Activated naive CD8-positive, alpha-beta T cell treated with anti-CD3 and anti-CD28 coated beads for 36 hours (primary cell): ENCODE data around the gene PLEKHA6. TPM values are rescaled to one million over a fixed set of nuclear protein-coding genes. Genes with fewer than 3 reads are reported as not detected.
"Not testable (repeated sequence)": the region's sequence is repeated elsewhere in the genome, so short reads cannot be mapped to it uniquely, and the experiment has no call there.

ENCODE experiments used
- DNase-seq: peaks from one replicate; pipeline ENCODE4 v3.0.0; 2021
- H3K27ac Mint-ChIP-seq: one replicate; pipeline ENCODE4 v1.8.0; 2022; ENCODE audit warnings: mild to moderate bottlenecking, moderate library complexity, mixed read lengths
- H3K27me3 Mint-ChIP-seq: one replicate; pipeline ENCODE4 v1.8.0; 2022; ENCODE audit warnings: mild to moderate bottlenecking, mixed read lengths
- H3K36me3 Mint-ChIP-seq: one replicate; pipeline ENCODE4 v1.8.0; 2021; ENCODE audit warnings: mild to moderate bottlenecking, mixed read lengths
- H3K4me1 Mint-ChIP-seq: one replicate; pipeline ENCODE4 v1.8.0; 2021; ENCODE audit warnings: mixed read lengths
- H3K4me3 Mint-ChIP-seq: one replicate; pipeline ENCODE4 v1.8.0; 2022; ENCODE audit warnings: mild to moderate bottlenecking, moderate library complexity, mixed read lengths
- H3K9me3 Mint-ChIP-seq: one replicate; pipeline ENCODE4 v1.8.0; 2022; ENCODE audit warnings: mixed read lengths
- total RNA-seq, 2 experiments: library from RNA; stranded (reverse); gene quantifications; one replicate each; pipeline ENCODE4 v1.2.3, GENCODE V29; 2021

The PLEKHA6 gene
- total RNA-seq, 2 experiments from 2014 or later, result 0.74 to 1.5 TPM

DNA sequence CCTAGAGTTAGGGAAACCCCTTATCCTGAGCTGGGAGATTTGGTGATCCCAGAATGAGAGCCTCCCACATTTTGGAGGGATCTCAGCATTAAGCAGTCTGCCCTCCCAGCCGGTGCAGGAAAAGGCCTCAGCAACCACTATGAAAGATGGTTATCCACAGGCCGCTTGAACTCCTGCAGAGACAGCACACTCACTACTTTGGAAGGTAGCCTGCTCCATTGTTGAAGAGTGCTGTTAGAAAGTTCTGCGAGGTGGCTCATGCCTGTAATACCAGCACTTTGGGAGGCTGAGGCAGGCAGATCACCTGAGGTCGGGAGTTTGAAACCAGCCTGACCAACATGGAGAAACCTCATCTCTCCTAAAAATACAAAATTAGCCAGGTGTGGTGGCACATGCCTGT, 48.8 kb downstream of the PLEKHA6 start:
- H3K4me3 Mint-ChIP-seq, DNase-seq, H3K27me3 Mint-ChIP-seq, H3K4me1 Mint-ChIP-seq, H3K9me3 Mint-ChIP-seq, H3K36me3 Mint-ChIP-seq, H3K27ac Mint-ChIP-seq: not testable (repeated sequence)

DNA sequence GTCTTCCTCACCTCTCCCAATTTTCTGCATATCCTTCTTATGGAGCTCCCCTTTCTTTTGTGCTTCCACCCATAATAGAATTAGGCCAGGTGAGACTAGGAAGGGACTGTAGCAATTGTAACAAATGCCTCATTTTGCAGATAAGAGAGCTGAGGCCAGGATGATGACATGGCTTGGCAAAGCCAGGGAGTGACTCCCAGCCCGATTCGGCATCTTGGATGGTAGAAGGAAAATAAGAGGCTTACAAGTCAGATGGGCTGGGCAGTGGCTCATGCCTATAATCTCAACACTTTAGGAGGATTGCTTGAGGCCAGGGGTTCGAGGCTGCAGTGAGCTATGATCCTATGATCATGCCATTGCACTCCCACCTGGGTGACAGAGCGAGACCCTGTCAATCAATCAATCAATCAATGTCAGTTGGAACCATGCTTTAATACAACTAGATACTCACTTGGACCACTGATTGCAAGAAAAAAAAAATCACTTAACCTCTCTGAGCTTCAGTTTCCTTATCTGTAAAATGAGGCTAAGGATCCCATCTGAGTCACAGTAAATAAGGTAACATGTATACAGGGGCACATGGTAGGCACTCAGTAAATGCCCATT, 51.6 kb downstream of the PLEKHA6 start:
- Mint-ChIP-seq H3K27me3 (peaks cover 11% of the 10 kb centered on the region), H3K9me3 (no peaks in the 10 kb centered on the region), H3K36me3 (no peaks in the 10 kb centered on the region), H3K4me1 (no peaks in the 10 kb centered on the region), H3K4me3 (no peak overlapping the region), H3K27ac (no peak overlapping the region)
- DNase-seq, result no peak

DNA sequence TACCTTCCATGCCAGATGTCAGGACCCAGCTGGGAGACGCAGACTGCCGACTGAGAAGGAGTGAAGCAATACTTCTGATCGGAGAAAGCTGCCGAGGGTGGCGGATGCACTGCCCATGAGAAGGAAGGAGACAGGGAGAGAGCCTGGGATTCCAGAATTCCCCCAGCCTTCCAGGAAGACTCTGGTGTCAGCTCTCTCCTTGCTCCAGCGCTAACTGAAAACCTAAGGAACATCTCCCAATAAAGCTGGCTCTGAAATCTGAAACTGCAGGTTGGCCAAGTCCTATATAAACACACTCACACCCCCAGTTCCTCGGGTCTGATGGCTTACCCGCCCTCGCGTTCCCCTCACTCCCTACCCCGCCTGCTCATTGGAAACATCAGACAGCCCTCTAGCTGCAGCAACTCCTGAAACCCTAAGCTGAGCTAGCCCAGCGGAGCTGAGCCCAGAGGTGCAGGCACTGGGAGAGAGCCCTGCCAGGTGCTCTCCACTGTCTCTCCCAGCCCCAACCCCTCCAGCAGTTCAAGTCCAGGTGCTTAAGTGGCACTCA, 52.3 kb downstream of the PLEKHA6 start:
- Mint-ChIP-seq H3K9me3 (no peaks in the 10 kb centered on the region), H3K4me3 (no peak overlapping the region), H3K27ac (no peak overlapping the region), H3K27me3 (peaks cover 11% of the 10 kb centered on the region), H3K36me3 (no peaks in the 10 kb centered on the region), H3K4me1 (no peaks in the 10 kb centered on the region)
- no peak for DNase-seq

DNA sequence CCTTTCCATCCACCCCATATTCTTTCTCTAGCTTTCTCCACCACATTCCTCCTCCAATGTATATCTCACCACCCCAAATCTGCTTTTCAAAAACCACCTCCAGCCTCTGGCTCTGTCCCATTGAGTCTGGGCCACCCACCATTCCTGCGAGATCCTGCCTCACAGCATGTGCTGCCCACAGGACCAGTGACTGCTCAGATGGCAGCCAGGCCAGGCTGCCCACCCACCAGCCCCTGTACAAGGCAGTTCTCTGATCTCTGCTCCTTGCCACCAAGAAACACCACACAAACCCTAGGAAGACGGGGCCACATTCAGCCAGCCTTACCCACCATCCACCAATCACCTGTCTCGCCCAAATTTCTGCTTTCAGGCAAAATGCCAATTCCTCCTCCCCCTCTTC, 53.7 kb downstream of the PLEKHA6 start:
- no peak for DNase-seq
- no peaks in the 10 kb centered on the region for H3K4me1 Mint-ChIP-seq
- H3K9me3 Mint-ChIP-seq, result no peaks in the 10 kb centered on the region
- H3K36me3 Mint-ChIP-seq, result no peaks in the 10 kb centered on the region
- H3K4me3 Mint-ChIP-seq, result no peak overlapping the region
- no peak overlapping the region for H3K27ac Mint-ChIP-seq
- H3K27me3 Mint-ChIP-seq, result peaks cover 11% of the 10 kb centered on the region

DNA sequence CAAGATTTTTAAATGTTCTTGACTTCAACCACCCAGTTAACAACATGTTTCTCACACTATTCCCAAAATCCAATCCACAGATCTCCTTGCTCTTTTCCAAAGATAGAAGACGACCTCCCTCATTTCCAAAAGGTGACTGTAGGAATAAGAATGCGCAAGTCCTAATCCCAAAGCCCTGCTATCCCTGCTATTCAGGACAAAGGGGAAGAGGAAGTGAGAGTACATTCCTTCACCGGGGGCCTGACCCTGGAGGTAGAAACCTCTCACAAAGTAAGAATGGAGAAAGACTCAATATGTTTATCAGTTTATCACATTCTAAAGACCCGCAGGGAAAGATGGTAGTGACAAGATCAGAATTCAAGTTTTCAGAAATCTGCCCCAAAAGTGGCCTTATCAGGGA, 55.7 kb downstream of the PLEKHA6 start:
- H3K27ac Mint-ChIP-seq, result no peak overlapping the region

DNA sequence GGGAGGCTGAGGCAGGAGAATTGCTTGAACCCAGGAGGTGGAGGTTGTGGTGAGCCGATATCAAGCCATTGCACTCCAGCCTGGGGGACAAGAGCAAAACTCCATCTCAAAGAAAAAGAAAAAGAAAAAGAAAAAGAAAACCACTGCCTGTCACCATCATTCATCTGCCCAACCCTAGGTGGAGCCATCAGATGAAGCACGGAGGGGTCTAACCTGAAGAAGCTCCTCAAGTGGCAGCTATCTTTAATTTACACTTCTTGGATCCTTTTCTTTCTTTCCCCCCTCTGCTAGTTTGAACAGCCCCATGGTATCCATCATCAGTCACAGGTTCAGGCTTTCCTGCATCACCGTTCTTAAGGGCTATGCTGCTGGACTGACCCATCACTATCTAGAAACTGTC, 57.0 kb downstream of the PLEKHA6 start:
- no peaks in the 10 kb centered on the region for H3K9me3 Mint-ChIP-seq
- DNase-seq, result no peak

More for the DNA sequence above, 55.7 kb downstream of the PLEKHA6 start:
- Mint-ChIP-seq H3K4me3 (no peak overlapping the region), H3K27me3 (peaks cover 11% of the 10 kb centered on the region), H3K4me1 (no peaks in the 10 kb centered on the region), H3K9me3 (no peaks in the 10 kb centered on the region), H3K36me3 (no peaks in the 10 kb centered on the region)
- no peak for DNase-seq

DNA sequence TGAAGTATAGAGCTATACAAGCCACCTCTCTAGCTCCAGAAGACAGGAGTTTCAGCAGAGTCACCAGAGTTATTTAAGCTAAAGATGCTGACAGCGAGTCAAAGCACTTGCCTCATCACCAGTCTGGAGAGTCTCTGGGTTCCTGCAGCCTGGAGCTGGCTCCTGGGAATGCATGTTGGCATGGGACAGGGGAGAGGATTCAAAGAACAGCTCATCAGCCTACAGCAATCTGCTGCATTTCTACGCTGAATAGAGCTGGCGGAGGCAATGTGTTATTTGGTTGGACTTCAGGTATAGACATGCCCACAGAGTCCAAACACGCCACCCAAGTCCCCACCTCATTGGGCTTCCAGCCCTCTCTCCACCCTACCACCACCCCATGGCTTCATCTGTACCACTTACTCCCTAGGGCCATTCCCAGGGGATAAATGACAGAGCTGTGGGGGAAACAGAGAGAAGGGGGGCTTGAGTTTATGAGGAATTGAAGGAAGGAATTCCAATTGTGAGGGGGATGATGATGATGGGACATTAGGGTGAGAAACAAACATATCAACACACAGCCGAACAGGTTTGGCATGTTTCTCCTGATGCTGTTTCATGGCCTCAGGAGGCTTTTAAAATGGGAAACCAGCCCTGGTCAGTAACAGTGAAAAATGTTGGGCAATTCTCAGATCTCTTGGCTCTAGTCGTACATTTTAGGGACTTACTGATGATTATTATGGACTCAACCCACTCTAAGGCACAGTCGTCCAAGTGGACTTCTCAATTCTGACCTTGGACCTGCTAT, 58.4 kb downstream of the PLEKHA6 start:
- H3K27me3 Mint-ChIP-seq, result peaks cover 5% of the 10 kb centered on the region
- no peak overlapping the region for H3K4me3 Mint-ChIP-seq
- H3K36me3 Mint-ChIP-seq, result no peaks in the 10 kb centered on the region
- no peak for DNase-seq
- H3K4me1 Mint-ChIP-seq, result peaks cover 6% of the 10 kb centered on the region
- no peaks in the 10 kb centered on the region for H3K9me3 Mint-ChIP-seq
- H3K27ac Mint-ChIP-seq, result no peak overlapping the region

More for the DNA sequence above, 57.0 kb downstream of the PLEKHA6 start:
- Mint-ChIP-seq H3K4me3 (no peak overlapping the region), H3K4me1 (no peaks in the 10 kb centered on the region), H3K27ac (no peak overlapping the region), H3K36me3 (no peaks in the 10 kb centered on the region), H3K27me3 (peaks cover 11% of the 10 kb centered on the region)

DNA sequence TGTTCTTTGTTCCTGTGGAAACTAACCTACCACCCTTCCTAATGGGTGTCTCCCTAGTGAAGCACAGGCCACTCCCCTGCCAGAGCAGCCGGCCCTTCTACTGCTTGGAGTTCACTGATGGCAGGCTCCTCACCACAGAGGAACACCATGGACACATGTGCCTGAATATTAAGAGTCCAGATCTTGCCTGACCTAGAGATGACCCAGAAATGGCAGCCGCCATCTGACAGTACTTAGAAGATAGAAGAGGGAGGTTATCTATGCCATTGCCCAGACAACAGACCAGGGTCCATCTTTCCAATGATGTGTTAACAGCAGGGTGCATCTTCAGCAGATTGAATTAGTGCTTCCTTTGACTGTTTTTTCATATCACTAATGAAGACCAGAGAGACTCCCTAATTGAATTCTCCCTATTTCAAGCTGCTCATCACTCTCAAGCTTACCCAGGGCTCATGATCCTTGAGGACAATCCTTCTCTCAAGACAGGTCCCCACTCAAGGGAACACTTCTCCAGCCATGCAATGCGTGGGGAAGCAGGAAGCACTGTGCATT, 59.8 kb downstream of the PLEKHA6 start:
- H3K9me3 Mint-ChIP-seq, result no peaks in the 10 kb centered on the region
- peaks cover 9% of the 10 kb centered on the region for H3K4me1 Mint-ChIP-seq
- H3K27ac Mint-ChIP-seq, result no peak overlapping the region
- no peaks in the 10 kb centered on the region for H3K36me3 Mint-ChIP-seq
- H3K27me3 Mint-ChIP-seq, result no peaks in the 10 kb centered on the region
- DNase-seq, result no peak
- no peak overlapping the region for H3K4me3 Mint-ChIP-seq

DNA sequence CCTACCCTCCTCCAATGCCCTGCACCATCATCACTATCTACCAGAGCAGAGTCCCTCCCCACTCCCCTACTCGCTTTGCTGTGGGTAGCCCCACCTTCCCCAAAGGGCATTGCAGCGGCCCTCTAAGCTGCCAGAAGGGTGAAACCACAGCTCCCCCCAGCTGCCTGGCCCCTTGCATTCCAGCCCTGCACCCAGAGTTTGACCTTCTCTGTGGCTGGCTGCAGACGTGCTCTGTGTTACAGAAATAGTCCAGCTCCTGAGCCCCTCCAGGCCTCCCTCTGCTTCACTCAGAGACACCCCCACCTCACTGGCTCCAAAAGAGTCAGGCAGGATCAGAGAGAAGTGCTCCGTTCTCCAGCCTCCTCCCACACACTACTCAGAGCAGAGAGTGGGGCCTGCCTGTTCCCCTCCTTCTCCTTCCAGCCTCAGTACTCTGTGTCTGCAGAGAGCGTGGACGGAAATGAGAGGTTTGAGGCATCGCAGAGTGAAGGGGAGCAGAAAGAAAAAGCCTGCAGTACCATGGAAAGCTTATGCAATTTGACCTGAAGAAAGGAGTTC, 63.2 kb downstream of the PLEKHA6 start:
- peaks cover 8% of the 10 kb centered on the region for H3K27me3 Mint-ChIP-seq
- H3K9me3 Mint-ChIP-seq, result no peaks in the 10 kb centered on the region
- DNase-seq, result no peak
- H3K36me3 Mint-ChIP-seq, result no peaks in the 10 kb centered on the region
- H3K4me3 Mint-ChIP-seq, result no peak overlapping the region
- H3K27ac Mint-ChIP-seq, result peak overlapping the region; percentile 5
- H3K4me1 Mint-ChIP-seq, result peaks cover 9% of the 10 kb centered on the region

DNA sequence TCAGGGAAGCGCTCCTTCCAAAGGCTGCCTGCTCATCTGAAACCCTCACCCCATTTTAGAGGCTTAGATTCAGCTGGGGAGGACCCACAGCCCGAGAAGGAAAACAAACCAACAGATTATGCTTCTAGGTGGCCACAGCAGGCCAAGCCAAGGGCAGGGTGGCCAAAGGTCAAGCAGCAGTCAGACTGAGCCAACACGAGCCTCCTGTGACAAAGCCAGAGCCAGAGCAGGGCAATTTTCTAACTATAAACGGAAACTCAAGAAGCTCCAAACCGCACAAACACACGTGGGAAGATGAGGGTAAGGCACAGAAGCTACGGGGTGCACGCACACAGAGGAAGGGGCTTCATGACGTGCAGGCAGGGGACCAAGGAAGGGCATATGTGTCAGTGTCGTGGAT, 64.1 kb downstream of the PLEKHA6 start:
- Mint-ChIP-seq H3K4me1 (peaks cover 9% of the 10 kb centered on the region), H3K9me3 (no peaks in the 10 kb centered on the region), H3K27ac (no peak overlapping the region), H3K4me3 (no peak overlapping the region), H3K36me3 (no peaks in the 10 kb centered on the region), H3K27me3 (peaks cover 8% of the 10 kb centered on the region)
- no peak for DNase-seq

DNA sequence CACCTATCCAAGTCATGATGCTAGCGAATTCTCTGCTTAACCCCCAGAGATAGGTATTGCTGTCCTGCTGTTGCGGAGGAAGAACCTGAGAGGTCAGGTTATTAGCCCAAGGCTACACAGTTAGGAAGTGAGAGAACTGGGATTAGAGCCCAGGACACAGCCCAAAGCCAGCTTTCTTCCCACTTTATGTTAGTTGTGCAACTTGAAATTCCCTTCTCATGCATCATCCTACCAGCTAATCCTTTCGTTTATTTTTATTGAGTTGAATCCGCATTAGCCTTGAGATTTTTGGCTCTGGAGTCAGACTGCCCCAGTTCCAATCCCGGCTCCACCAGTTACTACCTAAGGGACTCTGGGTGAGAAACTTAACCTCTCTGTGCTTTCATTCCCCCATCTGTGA, 65.4 kb downstream of the PLEKHA6 start:
- H3K27me3 Mint-ChIP-seq, result peaks cover 8% of the 10 kb centered on the region
- no peak for DNase-seq
- H3K4me3 Mint-ChIP-seq, result no peak overlapping the region
- peaks cover 9% of the 10 kb centered on the region for H3K4me1 Mint-ChIP-seq
- H3K27ac Mint-ChIP-seq, result no peak overlapping the region
- H3K36me3 Mint-ChIP-seq, result no peaks in the 10 kb centered on the region
- H3K9me3 Mint-ChIP-seq, result no peaks in the 10 kb centered on the region

DNA sequence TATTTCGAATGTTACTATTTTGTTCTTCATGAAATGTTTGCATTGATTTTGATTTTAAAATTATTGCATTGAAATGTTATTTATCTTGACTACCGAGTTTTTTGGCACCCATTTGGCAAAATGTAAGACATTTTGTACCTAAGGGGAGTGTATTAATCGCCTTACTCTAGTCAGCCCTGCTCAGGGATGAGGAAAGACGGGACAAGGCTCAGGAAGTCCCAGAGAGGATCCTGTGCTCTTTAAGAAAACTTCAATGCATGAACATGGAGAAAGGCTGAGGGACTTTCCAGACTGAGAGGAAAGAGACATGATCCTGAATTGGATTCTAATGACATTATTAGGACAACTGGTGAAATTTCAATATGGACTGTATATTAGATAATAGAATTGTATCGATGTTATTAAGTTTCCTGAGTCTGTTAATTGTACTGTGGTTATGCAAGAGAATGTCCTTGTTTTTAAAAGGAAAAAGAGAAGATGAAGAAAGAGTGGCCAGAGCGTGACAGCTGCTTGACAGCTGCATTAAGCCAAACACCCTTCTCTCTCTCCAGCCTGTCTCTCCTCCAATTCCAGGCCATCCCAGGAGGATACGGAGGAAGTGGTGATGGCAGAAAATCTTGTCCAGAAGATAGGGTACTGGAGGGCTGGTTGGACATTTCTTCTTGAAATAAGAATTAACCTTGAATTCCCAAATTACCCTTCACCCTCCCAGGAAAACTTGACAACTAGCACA, 66.0 kb downstream of the PLEKHA6 start:
- Mint-ChIP-seq H3K27me3 (peaks cover 8% of the 10 kb centered on the region), H3K36me3 (no peaks in the 10 kb centered on the region), H3K4me3 (no peak overlapping the region)

DNA sequence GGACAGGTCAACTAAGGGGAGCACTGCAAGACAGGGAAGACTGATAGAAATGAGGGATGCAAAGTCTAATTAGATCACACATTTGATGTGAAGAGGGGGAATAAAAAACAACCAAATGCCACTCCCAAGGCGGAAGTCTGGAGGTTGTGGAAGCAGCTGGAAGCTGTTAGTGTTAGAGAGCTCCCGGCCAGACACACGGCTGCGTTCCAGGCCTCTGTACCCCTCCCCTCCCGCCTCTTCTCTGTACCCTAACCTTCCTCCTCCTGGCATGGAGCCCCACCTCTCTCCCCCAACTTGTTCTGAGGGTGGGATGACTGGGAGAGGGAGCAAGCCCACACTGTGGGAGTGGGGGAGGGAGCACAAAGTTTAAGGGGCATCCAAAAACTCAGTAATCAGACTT, 67.0 kb downstream of the PLEKHA6 start:
- no peaks in the 10 kb centered on the region for H3K36me3 Mint-ChIP-seq
- H3K9me3 Mint-ChIP-seq, result no peaks in the 10 kb centered on the region
- no peak overlapping the region for H3K27ac Mint-ChIP-seq
- H3K27me3 Mint-ChIP-seq, result peaks cover 8% of the 10 kb centered on the region
- peaks cover 13% of the 10 kb centered on the region for H3K4me1 Mint-ChIP-seq
- no peak overlapping the region for H3K4me3 Mint-ChIP-seq
- DNase-seq, result no peak

More for the DNA sequence above, 66.0 kb downstream of the PLEKHA6 start:
- DNase-seq, result no peak
- Mint-ChIP-seq H3K27ac (no peak overlapping the region), H3K4me1 (peaks cover 9% of the 10 kb centered on the region), H3K9me3 (no peaks in the 10 kb centered on the region)

DNA sequence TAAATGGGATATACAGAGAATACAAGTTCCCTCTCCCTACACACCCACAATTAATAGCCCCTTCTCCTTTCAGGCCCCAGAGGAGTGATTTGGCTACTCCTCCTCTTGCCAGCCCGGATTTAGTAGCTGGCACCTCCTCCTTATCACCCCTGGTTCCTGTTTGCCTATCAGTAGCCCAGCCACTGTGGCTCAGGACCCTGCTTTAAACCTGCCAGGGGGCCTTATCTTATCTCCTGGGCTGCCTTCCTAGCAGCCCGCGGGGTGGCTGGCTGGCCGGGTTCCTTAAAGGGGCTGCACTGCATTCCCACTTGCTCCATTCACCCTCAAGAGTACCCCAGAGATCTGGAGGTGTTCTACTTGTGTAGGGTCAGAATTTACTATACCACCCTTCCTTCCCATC, 70.4 kb downstream of the PLEKHA6 start:
- H3K27me3 Mint-ChIP-seq, result peaks cover 8% of the 10 kb centered on the region
- H3K9me3 Mint-ChIP-seq, result no peaks in the 10 kb centered on the region
- no peak for DNase-seq
- H3K4me3 Mint-ChIP-seq, result no peak overlapping the region
- H3K36me3 Mint-ChIP-seq, result no peaks in the 10 kb centered on the region
- H3K4me1 Mint-ChIP-seq, result peaks cover 22% of the 10 kb centered on the region
- H3K27ac Mint-ChIP-seq, result no peak overlapping the region
